HepG2 (cell line): ENCODE measurements around the gene MED12. TPM values are rescaled to one million over a fixed set of nuclear protein-coding genes. Genes with fewer than 3 reads are reported as not detected.
A peak's percentile ranks its signal among the peaks of the same experiment; 100 is the strongest.

Experiments
- ATAC-seq: fragments of 200-7000 bp; cut with Tn5 transposase; 3 replicates; pipeline ENCODE4 v1.9.1; 2020; ENCODE audit warnings: mild to moderate bottlenecking, moderate library complexity
- BruUV-seq: library from RNA; stranded (reverse); fragments of 400-500 nt; replicated peaks from 2 replicates; lab custom pipeline; 2021; lab: Mats Ljungman, UMichigan
- CTCF ChIA-PET: fragments of 300-600 bp; formaldehyde crosslinking; extraction: SDS; loops from one replicate; lab custom pipeline; 2021; ENCODE audit warnings: low total read pairs, inconsistent platforms, low intra/inter-chr PET ratio; lab: Yijun Ruan, JAX
- POLR2A ChIA-PET: fragments of 350-600 bp; sonication (Branson Sonifier 250); formaldehyde crosslinking; loops from one replicate; lab custom pipeline; 2020; ENCODE audit warnings: antibody characterized with exemption, inconsistent platforms; lab: Yijun Ruan, JAX
- DNase-seq: peaks from one replicate; pipeline ENCODE4 v3.0.0-alpha.2; 2015; ENCODE audit warnings: low spot score
- FAIRE-seq: peaks from 3 replicates; lab custom pipeline; 2011; peaks lifted over from hg19 to GRCh38; lab: Jason Lieb, UNC
- H2AFZ ChIP-seq: one replicate; pipeline ENCODE4 v1.6.1; 2011; ENCODE audit warnings: low read length, inconsistent platforms
- H3K27ac ChIP-seq: fragments of 300-600 bp; 3 replicates; pipeline ENCODE4 v1.8.0; 2011; ENCODE audit warnings: mixed run types, mild to moderate bottlenecking, mixed read lengths, low read length, inconsistent platforms; ENCODE audit not compliant: insufficient read depth; ENCODE audit errors: extremely low read length
- H3K27me3 ChIP-seq, 2 experiments: fragments of 200-600 bp in 1 of 2; 2 replicates in 1 of 2; 3 replicates in 1 of 2; pipeline versions ENCODE4 v1.6.0 to v1.8.0; 2011; ENCODE audit warnings: low read length in 2 of 2, mild to moderate bottlenecking in 2 of 2, moderate library complexity in 2 of 2, inconsistent platforms in 1 of 2; ENCODE audit not compliant: insufficient read depth in 2 of 2, control insufficient read depth in 1 of 2
- H3K36me3 ChIP-seq, 2 experiments: fragments of 200-600 bp in 1 of 2; replicated peaks in 1 of 2; 2 replicates in 1 of 2; 3 replicates in 1 of 2; pipeline versions ENCODE4 v1.5.1 to v1.8.0; 2011; ENCODE audit warnings: low read length in 2 of 2, inconsistent platforms in 1 of 2; ENCODE audit not compliant: insufficient read depth in 2 of 2, control insufficient read depth in 1 of 2
- H3K4me1 ChIP-seq: 2 replicates; pipeline ENCODE4 v1.5.1; 2012; ENCODE audit warnings: low read length, inconsistent platforms; ENCODE audit not compliant: insufficient read depth
- H3K4me2 ChIP-seq: 2 replicates; pipeline ENCODE4 v1.6.0; 2011; ENCODE audit warnings: low read depth, low read length, inconsistent platforms
- H3K4me3 ChIP-seq, 3 experiments: fragments of 200-600 bp in 1 of 3; sonication (generic), shearing (Covaris generic) in 1 of 3; replicated peaks in 1 of 3; 2 replicates each; pipeline ENCODE4 v1.5.1; 2011 to 2016; ENCODE audit warnings: low read length in 3 of 3, inconsistent platforms in 2 of 3, low read depth in 2 of 3, mild to moderate bottlenecking in 2 of 3, control low read depth in 1 of 3, mixed read lengths in 1 of 3; ENCODE audit not compliant: insufficient read depth in 1 of 3
- H3K79me2 ChIP-seq: one replicate; pipeline ENCODE4 v1.6.1; 2011; ENCODE audit warnings: low read length, inconsistent platforms; ENCODE audit not compliant: insufficient read depth
- H3K9ac ChIP-seq: 2 replicates; pipeline ENCODE4 v1.6.0; 2011; ENCODE audit warnings: mild to moderate bottlenecking, low read depth, low read length, inconsistent platforms; ENCODE audit not compliant: insufficient read depth
- H3K9me3 ChIP-seq: 2 replicates; pipeline ENCODE4 v1.5.1; 2012; ENCODE audit warnings: mild to moderate bottlenecking, low read length
- H4K20me1 ChIP-seq: 2 replicates; pipeline ENCODE4 v1.6.0; 2011; ENCODE audit warnings: inconsistent platforms, mild to moderate bottlenecking, low read length, moderate library complexity; ENCODE audit not compliant: insufficient read depth
- ARNT ChIP-seq: fragments of 450-650 bp; IDR thresholded peaks from 2 replicates; pipeline ENCODE4 v1.6.1; 2017
- ATF4 ChIP-seq, 2 experiments: fragments of 450-650 bp in 1 of 2; sonication (generic) in 1 of 2; formaldehyde crosslinking; IDR thresholded peaks; 2 replicates each; pipeline versions ENCODE4 v1.5.0 to v1.8.0; 2020 to 2022; ENCODE audit warnings: mild to moderate bottlenecking in 1 of 2, missing genetic modification reagents in 1 of 2
- CTCF ChIP-seq: sonication (generic); formaldehyde crosslinking; IDR thresholded peaks from 2 replicates; pipeline ENCODE4 v1.5.0; 2020; ENCODE audit warnings: mild to moderate bottlenecking, missing genetic modification reagents, moderate library complexity
- ETV6 ChIP-seq: sonication (generic); formaldehyde crosslinking; conservative IDR thresholded peaks from 2 replicates; pipeline ENCODE4 v1.4.0; 2020; ENCODE audit warnings: missing genetic modification reagents
- GLI4 ChIP-seq: sonication (generic); formaldehyde crosslinking; IDR thresholded peaks from 2 replicates; pipeline ENCODE4 v1.5.1; 2020; ENCODE audit warnings: missing genetic modification reagents, mild to moderate bottlenecking, moderate library complexity, borderline replicate concordance
- NAIF1 ChIP-seq: sonication (generic); formaldehyde crosslinking; IDR thresholded peaks from 2 replicates; pipeline ENCODE4 v1.5.0; 2020; ENCODE audit warnings: mild to moderate bottlenecking, missing genetic modification reagents, borderline replicate concordance
- ONECUT2 ChIP-seq: sonication (generic); formaldehyde crosslinking; IDR thresholded peaks from 2 replicates; pipeline ENCODE4 v1.4.0; 2020; ENCODE audit warnings: missing genetic modification reagents
- RAD21 ChIP-seq: fragments of 450-650 bp; formaldehyde crosslinking; IDR thresholded peaks from 2 replicates; pipeline ENCODE4 v1.5.0; 2020; ENCODE audit warnings: mild to moderate bottlenecking
- RFXANK ChIP-seq: IDR thresholded peaks from 2 replicates; pipeline ENCODE4 v1.6.1; 2016
- SMC3 ChIP-seq: IDR thresholded peaks from 2 replicates; pipeline ENCODE4 v1.6.1; 2011; ENCODE audit warnings: low read length, improper control_type of control experiment
- STAG1 ChIP-seq: sonication (generic); formaldehyde crosslinking; IDR thresholded peaks from 2 replicates; pipeline ENCODE4 v1.4.0; 2020; ENCODE audit warnings: missing genetic modification reagents
- ZNF253 ChIP-seq: sonication (generic); formaldehyde crosslinking; IDR thresholded peaks from 2 replicates; pipeline ENCODE4 v1.8.0; 2022; ENCODE audit warnings: mild to moderate bottlenecking, missing genetic modification reagents, borderline replicate concordance
- ZNF770 ChIP-seq: sonication (generic); formaldehyde crosslinking; IDR thresholded peaks from 2 replicates; pipeline ENCODE4 v1.5.0; 2020; ENCODE audit warnings: mild to moderate bottlenecking, missing genetic modification reagents
- ZSCAN29 ChIP-seq: sonication (generic); formaldehyde crosslinking; conservative IDR thresholded peaks from 2 replicates; pipeline ENCODE4 v1.4.0; 2020; ENCODE audit warnings: mild to moderate bottlenecking, missing genetic modification reagents
- WGBS: methylation state at CpG from one replicate; pipeline ENCODE4 v1.1.6; 2017; ENCODE audit warnings: low lambda C conversion rate; 5-methylcytosine and 5-hydroxymethylcytosine counted together
- in situ Hi-C: cut with HindIII; loops from 2 replicates; pipeline ENCODE4 v1.10.0; 2017; ENCODE audit warnings: low pct_unique_long_range_greater_than_20kb; ENCODE audit not compliant: extremely low pct_ligation_motif_present
- intact Hi-C: fragments of 100-400 bp; cut with micrococcal nuclease; formaldehyde crosslinking; loops from one replicate; pipeline ENCODE4 v1.10.0; 2022; ENCODE audit not compliant: unreplicated experiment
- polyA plus RNA-seq, 8 experiments: library from polyadenylated mRNA; depleted of rRNA in 3 of 8; stranded (reverse) in 7 of 8; unstranded in 1 of 8; fragments of >200 nt; fragmentation: Illumina TruSeq in 4 of 8; extraction: Trizol in 4 of 8; gene quantifications; 2 replicates each; pipeline versions ENCODE4 v1.2.1 to v1.2.3, GENCODE V29; 2011 to 2016; ENCODE audit warnings: low read depth in 4 of 8, missing spikeins in 1 of 8, mixed read lengths in 1 of 8; ENCODE audit not compliant: insufficient read depth in 1 of 8
- total RNA-seq, 5 experiments: library from RNA; depleted of rRNA; stranded (reverse); fragments of >200 nt; fragmentation: Illumina TruSeq; extraction: Trizol; gene quantifications; 2 replicates each; pipeline ENCODE4 v1.2.3, GENCODE V29; 2016; ENCODE audit warnings: low read depth in 1 of 5
- TF ChIP-seq, protein P1 (sequence below): sonication (generic); formaldehyde crosslinking; IDR thresholded peaks from 2 replicates; pipeline ENCODE4 v1.5.1; 2020; ENCODE audit warnings: missing genetic modification reagents, mild to moderate bottlenecking, borderline replicate concordance
- TF ChIP-seq, protein P2 (sequence below): sonication (generic); formaldehyde crosslinking; IDR thresholded peaks from 2 replicates; pipeline ENCODE4 v1.8.1; 2023; ENCODE audit warnings: mild to moderate bottlenecking, missing genetic modification reagents

Gene MED12
- total and polyA plus RNA-seq, 2 of the 13 experiments (the other 11 are each of a cell fraction or from before 2014, with no cell fraction given): 9.4 to 15.0 TPM

DNA sequence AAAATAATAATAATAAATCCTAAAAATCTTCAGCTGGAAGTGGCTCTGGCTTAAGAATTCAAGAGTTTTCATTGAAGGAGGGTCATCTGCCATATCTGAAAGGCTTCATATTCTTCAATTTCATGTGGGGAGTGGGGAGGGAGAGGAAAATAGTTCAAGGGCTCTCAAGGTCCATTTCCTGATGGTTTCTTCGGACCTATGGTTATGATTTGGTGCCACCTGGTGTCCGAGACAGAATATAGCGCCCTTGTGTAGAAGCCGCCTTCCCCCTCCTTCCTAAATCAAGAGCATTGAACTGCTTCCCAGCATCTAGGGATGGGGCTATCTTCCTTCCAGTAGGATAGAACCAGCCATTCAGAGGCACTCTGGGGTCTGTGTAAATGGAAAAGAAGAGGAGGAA is 60.5 kb downstream of the MED12 start:
- Histone ChIP-seq H3K36me3 (no peaks in the 10 kb centered on the region), H2AFZ (no peak overlapping the region), H4K20me1 (no peaks in the 10 kb centered on the region), H3K79me2 (no peaks in the 10 kb centered on the region)
- WGBS: no CpG with 5 or more reads among the region's 4 CpGs
- BruUV-seq: no TSS peak
- TF ChIP-seq ZNF253 (CRISPR knock-in tag) (no peak), NAIF1 (CRISPR knock-in tag) (no peak), ATF4 (CRISPR knock-in tag; IDR thresholded peaks at IDR 0.05) (no peak), ZSCAN29 (no peak), STAG1 (peak; percentile 81), CTCF (peak; percentile 74), ARNT (no peak), ETV6 (CRISPR knock-in tag) (no peak), GLI4 (CRISPR knock-in tag) (no peak), SMC3 (peak; percentile 88), ZNF770 (CRISPR knock-in tag) (no peak), RAD21 (peak; percentile 58; the same call in 1 of the 2 replicates), RFXANK (CRISPR knock-in tag) (no peak), ONECUT2 (CRISPR knock-in tag) (no peak)
- TF ChIP-seq, protein P1, sequence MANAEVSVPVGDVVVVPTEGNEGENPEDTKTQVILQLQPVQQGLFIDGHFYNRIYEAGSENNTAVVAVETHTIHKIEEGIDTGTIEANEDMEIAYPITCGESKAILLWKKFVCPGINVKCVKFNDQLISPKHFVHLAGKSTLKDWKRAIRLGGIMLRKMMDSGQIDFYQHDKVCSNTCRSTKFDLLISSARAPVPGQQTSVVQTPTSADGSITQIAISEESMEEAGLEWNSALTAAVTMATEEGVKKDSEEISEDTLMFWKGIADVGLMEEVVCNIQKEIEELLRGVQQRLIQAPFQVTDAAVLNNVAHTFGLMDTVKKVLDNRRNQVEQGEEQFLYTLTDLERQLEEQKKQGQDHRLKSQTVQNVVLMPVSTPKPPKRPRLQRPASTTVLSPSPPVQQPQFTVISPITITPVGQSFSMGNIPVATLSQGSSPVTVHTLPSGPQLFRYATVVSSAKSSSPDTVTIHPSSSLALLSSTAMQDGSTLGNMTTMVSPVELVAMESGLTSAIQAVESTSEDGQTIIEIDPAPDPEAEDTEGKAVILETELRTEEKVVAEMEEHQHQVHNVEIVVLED (CRISPR knock-in tag): no peak
- TF ChIP-seq, protein P2, sequence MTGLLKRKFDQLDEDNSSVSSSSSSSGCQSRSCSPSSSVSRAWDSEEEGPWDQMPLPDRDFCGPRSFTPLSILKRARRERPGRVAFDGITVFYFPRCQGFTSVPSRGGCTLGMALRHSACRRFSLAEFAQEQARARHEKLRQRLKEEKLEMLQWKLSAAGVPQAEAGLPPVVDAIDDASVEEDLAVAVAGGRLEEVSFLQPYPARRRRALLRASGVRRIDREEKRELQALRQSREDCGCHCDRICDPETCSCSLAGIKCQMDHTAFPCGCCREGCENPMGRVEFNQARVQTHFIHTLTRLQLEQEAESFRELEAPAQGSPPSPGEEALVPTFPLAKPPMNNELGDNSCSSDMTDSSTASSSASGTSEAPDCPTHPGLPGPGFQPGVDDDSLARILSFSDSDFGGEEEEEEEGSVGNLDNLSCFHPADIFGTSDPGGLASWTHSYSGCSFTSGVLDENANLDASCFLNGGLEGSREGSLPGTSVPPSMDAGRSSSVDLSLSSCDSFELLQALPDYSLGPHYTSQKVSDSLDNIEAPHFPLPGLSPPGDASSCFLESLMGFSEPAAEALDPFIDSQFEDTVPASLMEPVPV (CRISPR knock-in tag): no peak
- TF ChIP-seq, all 625 proteins: peak for 4
- peak; percentile 90 for FAIRE-seq
- Histone ChIP-seq H3K27ac (no peak overlapping the region), H3K4me3 (no peak overlapping the region), H3K4me1 (peaks cover 56% of the 10 kb centered on the region), H3K4me2 (no peak overlapping the region), H3K9ac (no peak overlapping the region), H3K27me3 (no peaks in the 10 kb centered on the region), H3K9me3 (no peaks in the 10 kb centered on the region)
- POLR2A ChIA-PET: no interaction called here
- CTCF ChIA-PET: interaction anchor here (1.2 kb wide), 2 partner anchors 181 to 409 kb away, joined by 3 to 8 read pairs; no protein-coding TSS in a partner anchor
- peak; percentile 54 for DNase-seq
- intact Hi-C loops: loop anchor here (1.0 kb wide), 1 partner anchor 181 kb away; no protein-coding TSS in a partner anchor
- ATAC-seq: no peak
- in situ Hi-C loops: loop anchor here (10.0 kb wide), 1 partner anchor 184 kb away; no protein-coding TSS in a partner anchor
